HEK293T (cell line): ENCODE results near the gene GLG1.

ENCODE experiments used
- BHLHE40 ChIP-seq: fragments of 450-650 bp; IDR thresholded peaks from 2 replicates; pipeline ENCODE4 v1.6.1; 2016; ENCODE audit warnings: mild to moderate bottlenecking, moderate library complexity, borderline replicate concordance
- FOXK2 ChIP-seq: fragments of 450-650 bp; IDR thresholded peaks from 2 replicates; pipeline ENCODE4 v1.6.1; 2016; ENCODE audit warnings: mild to moderate bottlenecking
- FOXM1 ChIP-seq: fragments of 450-650 bp; IDR thresholded peaks from 2 replicates; pipeline ENCODE4 v1.6.1; 2017; ENCODE audit warnings: mild to moderate bottlenecking, borderline replicate concordance
- NFRKB ChIP-seq: fragments of 450-650 bp; IDR thresholded peaks from 2 replicates; pipeline ENCODE4 v1.6.1; 2016; ENCODE audit warnings: mild to moderate bottlenecking, moderate library complexity
- SP1 ChIP-seq: fragments of 450-650 bp; IDR thresholded peaks from 2 replicates; pipeline ENCODE4 v1.6.1; 2017

DNA sequence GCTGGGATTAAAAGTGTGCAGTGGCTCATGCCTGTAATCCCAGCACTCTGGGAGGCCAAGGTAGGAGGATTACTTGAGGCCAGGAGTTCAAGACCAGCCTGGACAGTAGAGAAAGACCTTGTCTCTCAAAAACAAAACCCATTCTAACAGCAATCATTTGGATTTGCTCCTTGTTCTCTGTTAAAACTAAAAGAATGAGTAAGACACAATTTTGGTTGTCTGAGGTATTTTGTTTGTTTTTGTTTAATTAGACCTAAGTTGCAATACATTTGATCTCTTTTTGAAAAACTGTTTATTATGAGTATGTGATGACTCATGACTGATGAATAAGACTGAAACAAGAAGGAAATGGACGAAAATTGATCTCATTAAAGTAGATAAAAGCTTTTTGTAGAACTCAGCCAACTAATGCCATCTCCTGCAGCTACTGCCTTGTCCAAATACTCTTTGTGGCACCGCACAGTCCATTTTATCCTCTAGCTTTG, 29.0 kb downstream of the GLG1 start:
- TF ChIP-seq FOXM1 (no peak), NFRKB (no peak), BHLHE40 (no peak), FOXK2 (no peak), SP1 (no peak)
